NCI-H2196 treated with DMSO at 0.1 percent for 48 hours (cell line): ENCODE data around the gene LIPJ.

ENCODE experiments used
- DNase-seq: peaks from one replicate; lab custom pipeline; 2025; ENCODE audit not compliant: unreplicated experiment; lab: John Stamatoyannopoulos, UW

Gene LIPJ

GRCh38 chr10:88586462-88586861 is at the start of gene LIPJ:
LIPJ (plus strand) TSS chr10:88586762; CDS start chr10:88590688, 3,926 bp downstream.
- DNase-seq: no peak

GRCh38 chr10:88537322-88537721 is 49.2 kb upstream of the LIPJ start:
- no peak for DNase-seq

- DNase-seq: no peak
Observed at GRCh38 chr10:88538048-88538447, 48.5 kb upstream of the LIPJ start.

GRCh38 chr10:88540351-88540750 is 46.2 kb upstream of the LIPJ start:
- no peak for DNase-seq

GRCh38 chr10:88541116-88541626 is 45.4 kb upstream of the LIPJ start:
- DNase-seq: no peak

GRCh38 chr10:88542522-88542921 is 44.0 kb upstream of the LIPJ start:
- DNase-seq: no peak

- no peak for DNase-seq
Observed at GRCh38 chr10:88544140-88544870, 42.3 kb upstream of the LIPJ start.

- no peak for DNase-seq
Observed at GRCh38 chr10:88545359-88545758, 41.2 kb upstream of the LIPJ start.

- DNase-seq: no peak
Observed at GRCh38 chr10:88546497-88546896, 40.1 kb upstream of the LIPJ start.

- no peak for DNase-seq
Observed at GRCh38 chr10:88551246-88551645, 35.3 kb upstream of the LIPJ start.

GRCh38 chr10:88553116-88553752 is 33.3 kb upstream of the LIPJ start:
- peak; percentile 16 for DNase-seq

- no peak for DNase-seq
Observed at GRCh38 chr10:88555190-88555908, 31.2 kb upstream of the LIPJ start.

GRCh38 chr10:88557256-88557655 is 29.3 kb upstream of the LIPJ start:
- DNase-seq: no peak

- DNase-seq: no peak
Observed at GRCh38 chr10:88557658-88558057, 28.9 kb upstream of the LIPJ start.

- DNase-seq: no peak
Observed at GRCh38 chr10:88562152-88562551, 24.4 kb upstream of the LIPJ start.

- no peak for DNase-seq
Observed at GRCh38 chr10:88565072-88565471, 21.5 kb upstream of the LIPJ start.

GRCh38 chr10:88582411-88582805 is 4.2 kb upstream of the LIPJ start:
- DNase-seq: no peak

GRCh38 chr10:88582806-88583583 is 3.6 kb upstream of the LIPJ start, which contains the start of gene RNLS:
RNLS (minus strand) TSS chr10:88583318.
- DNase-seq: peak; percentile 8

GRCh38 chr10:88583584-88583957 is 3.0 kb upstream of the LIPJ start:
- no peak for DNase-seq

GRCh38 chr10:88592381-88592780 is 5.8 kb downstream of the LIPJ start:
- DNase-seq: no peak

- no peak for DNase-seq
Observed at GRCh38 chr10:88592906-88593305, 6.3 kb downstream of the LIPJ start.
